D721Med (cell line): ENCODE data around the gene ZPBP2.

Experiments
- DNase-seq: peaks from one replicate; pipeline ENCODE4 v3.0.0; 2011; ENCODE audit warnings: low spot score; ENCODE audit not compliant: insufficient read length
- FAIRE-seq: peaks from 2 replicates; lab custom pipeline; 2011; peaks lifted over from hg19 to GRCh38; lab: Jason Lieb, UNC
- CTCF ChIP-seq: IDR thresholded peaks from 2 replicates; pipeline ENCODE4 v1.5.1; 2012; ENCODE audit warnings: mild to moderate bottlenecking, control low read depth; ENCODE audit not compliant: insufficient read depth; ENCODE audit errors: missing control alignments

The ZPBP2 gene

GRCh38 chr17:39826334-39826733, 41.7 kb upstream of the ZPBP2 start:
- FAIRE-seq = no peak
- no peak for DNase-seq
- TF ChIP-seq CTCF = no peak

- no peak for TF ChIP-seq CTCF
- DNase-seq (no peak), FAIRE-seq (no peak)
These were observed 39.6 kb upstream of the ZPBP2 start for GRCh38 chr17:39828443-39828842.

- TF ChIP-seq CTCF = no peak
- DNase-seq (no peak), FAIRE-seq (no peak)
These were observed 36.4 kb upstream of the ZPBP2 start for GRCh38 chr17:39831588-39831987.

GRCh38 chr17:39834017-39834416, 34.0 kb upstream of the ZPBP2 start:
- no peak for TF ChIP-seq CTCF
- DNase-seq = no peak
- no peak for FAIRE-seq

GRCh38 chr17:39835038-39835786, 32.8 kb upstream of the ZPBP2 start:
- FAIRE-seq = no peak
- no peak for DNase-seq
- no peak for TF ChIP-seq CTCF

GRCh38 chr17:39836117-39836516, 31.9 kb upstream of the ZPBP2 start:
- no peak for DNase-seq
- no peak for FAIRE-seq
- TF ChIP-seq CTCF = no peak

GRCh38 chr17:39838057-39838456, 29.9 kb upstream of the ZPBP2 start:
- DNase-seq (no peak), FAIRE-seq (no peak)
- no peak for TF ChIP-seq CTCF
